ENCODE data around the gene DOK7. TPM values are rescaled to one million over a fixed set of nuclear protein-coding genes. Genes with fewer than 3 reads are reported as not detected.

The DOK7 gene
- total RNA-seq, 1 experiment from 2014 or later: 0.26 TPM

GRCh38 chr4:3468154-3468553, 5.0 kb downstream of the DOK7 start:
- WGBS (ENCODE audit: extremely low coverage, insufficient read length, low lambda C conversion rate): no CpG with 5 or more reads among the region's 10 CpGs

More at GRCh38 chr4:3468154-3468553, 5.0 kb downstream of the DOK7 start:
- H3K4me2 ChIP-seq (ENCODE audit: insufficient read depth, insufficient read length, low read length): no peak overlapping the region
- H2BK5ac ChIP-seq (ENCODE audit: insufficient read length, low read length): no peak overlapping the region
- H3K4me1 Mint-ChIP-seq: peaks cover 4 to 6% of the 10 kb centered on the region in 2 experiments; a peak in 1 of 4 replicates
- no peaks in the 10 kb centered on the region for H3K9me3 ChIP-seq (ENCODE audit: control insufficient read depth, low read depth, low read length)
- no peak overlapping the region for H3K9ac ChIP-seq (ENCODE audit: extremely low read depth, insufficient read length, low read length)
- H3K9me3 Mint-ChIP-seq: no peaks in the 10 kb centered on the region
- no peak overlapping the region for H3K4me3 Mint-ChIP-seq
- no peaks in the 10 kb centered on the region for H3K23me2 ChIP-seq (ENCODE audit: insufficient read length, low read depth, low read length, poor library complexity, severe bottlenecking)
- no peak overlapping the region for H3K56ac ChIP-seq (ENCODE audit: insufficient read length, low read depth, low read length)
- H3K27ac Mint-ChIP-seq: no peak overlapping the region
- no peaks in the 10 kb centered on the region for H4K20me1 ChIP-seq (ENCODE audit: control insufficient read depth, insufficient read depth, insufficient read length)
- no peak overlapping the region for H3K14ac ChIP-seq (ENCODE audit: insufficient read depth, low read length)
- no peak overlapping the region for H4K8ac ChIP-seq (replicated peaks; ENCODE audit: insufficient read length, low read depth, low read length)
- no peak overlapping the region for H3K23ac ChIP-seq (ENCODE audit: insufficient read length, low read depth, low read length)
- no peak overlapping the region for H2AK5ac ChIP-seq (ENCODE audit: insufficient read length, low read length)
- H3K27ac ChIP-seq (ENCODE audit: insufficient read length, low read depth, low read length): no peak overlapping the region
- H3K79me2 ChIP-seq (ENCODE audit: insufficient read depth, low read length): no peaks in the 10 kb centered on the region
- no peak for DNase-seq
- no peak overlapping the region for H3T11ph ChIP-seq (ENCODE audit: low read length)
- TF ChIP-seq, protein P1, sequence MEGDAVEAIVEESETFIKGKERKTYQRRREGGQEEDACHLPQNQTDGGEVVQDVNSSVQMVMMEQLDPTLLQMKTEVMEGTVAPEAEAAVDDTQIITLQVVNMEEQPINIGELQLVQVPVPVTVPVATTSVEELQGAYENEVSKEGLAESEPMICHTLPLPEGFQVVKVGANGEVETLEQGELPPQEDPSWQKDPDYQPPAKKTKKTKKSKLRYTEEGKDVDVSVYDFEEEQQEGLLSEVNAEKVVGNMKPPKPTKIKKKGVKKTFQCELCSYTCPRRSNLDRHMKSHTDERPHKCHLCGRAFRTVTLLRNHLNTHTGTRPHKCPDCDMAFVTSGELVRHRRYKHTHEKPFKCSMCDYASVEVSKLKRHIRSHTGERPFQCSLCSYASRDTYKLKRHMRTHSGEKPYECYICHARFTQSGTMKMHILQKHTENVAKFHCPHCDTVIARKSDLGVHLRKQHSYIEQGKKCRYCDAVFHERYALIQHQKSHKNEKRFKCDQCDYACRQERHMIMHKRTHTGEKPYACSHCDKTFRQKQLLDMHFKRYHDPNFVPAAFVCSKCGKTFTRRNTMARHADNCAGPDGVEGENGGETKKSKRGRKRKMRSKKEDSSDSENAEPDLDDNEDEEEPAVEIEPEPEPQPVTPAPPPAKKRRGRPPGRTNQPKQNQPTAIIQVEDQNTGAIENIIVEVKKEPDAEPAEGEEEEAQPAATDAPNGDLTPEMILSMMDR (conservative IDR thresholded peaks at IDR 0.05): no peak
- H3K36me3 Mint-ChIP-seq (ENCODE audit: insufficient read depth in 1 of 3, low read depth in 3 of 3): no peaks in the 10 kb centered on the region
- no peaks in the 10 kb centered on the region for H3K79me1 ChIP-seq (ENCODE audit: insufficient read depth, low read depth, low read length, poor library complexity, severe bottlenecking)
- H3K4me1 ChIP-seq (ENCODE audit: insufficient read depth, low read length): no peaks in the 10 kb centered on the region
- H4K5ac ChIP-seq (ENCODE audit: insufficient read length, low read depth, low read length): no peak overlapping the region
- H3K27me3 Mint-ChIP-seq (ENCODE audit: low read depth): peaks cover 59% of the 10 kb centered on the region
- peaks cover 6% of the 10 kb centered on the region; the same call in 1 of the 2 replicates for H3K27me3 ChIP-seq (ENCODE audit: insufficient read depth, low read length)
- no peak overlapping the region for H4K91ac ChIP-seq (ENCODE audit: insufficient read length, low read depth, low read length)
- H2BK20ac ChIP-seq (ENCODE audit: low read depth, low read length, poor library complexity, severe bottlenecking): no peak overlapping the region
- H2BK120ac ChIP-seq (ENCODE audit: low read depth, low read length, poor library complexity, severe bottlenecking): no peak overlapping the region
- no peak overlapping the region for H2BK15ac ChIP-seq (ENCODE audit: low read depth, low read length)
- no peak overlapping the region for H2AFZ ChIP-seq (ENCODE audit: low read length)
- H2BK12ac ChIP-seq (ENCODE audit: insufficient read length, low read depth, low read length): no peak overlapping the region
- H3K4ac ChIP-seq (ENCODE audit: low read depth, low read length): no peak overlapping the region
- no peak overlapping the region for H3K18ac ChIP-seq (ENCODE audit: insufficient read length, low read depth, low read length)

All from H9 (cell line).